H9 (cell line): ENCODE results near the gene ADGRA1. TPM values are rescaled to one million over a fixed set of nuclear protein-coding genes. Genes with fewer than 3 reads are reported as not detected.

ENCODE experiments used
- DNase-seq: peaks from one replicate; pipeline ENCODE4 v3.0.0-alpha.2; 2017
- H2AFZ ChIP-seq: one replicate; pipeline ENCODE4 v1.6.1; 2013; ENCODE audit warnings: mild to moderate bottlenecking, low read length, control low read depth, moderate library complexity
- H2AK5ac ChIP-seq: 2 replicates; pipeline ENCODE4 v1.6.1; 2013; ENCODE audit warnings: low read length, control low read depth, mixed read lengths; ENCODE audit not compliant: insufficient read length
- H2BK120ac ChIP-seq: one replicate; pipeline ENCODE4 v1.6.1; 2013; ENCODE audit warnings: low read depth, mild to moderate bottlenecking, low read length, control low read depth, inconsistent platforms; ENCODE audit not compliant: poor library complexity, severe bottlenecking
- H2BK12ac ChIP-seq: 2 replicates; pipeline ENCODE4 v1.6.1; 2013; ENCODE audit warnings: low read length, control low read depth, mixed read lengths, low read depth; ENCODE audit not compliant: insufficient read length
- H2BK15ac ChIP-seq: 2 replicates; pipeline ENCODE4 v1.6.1; 2013; ENCODE audit warnings: low read depth, low read length, control low read depth
- H2BK20ac ChIP-seq: one replicate; pipeline ENCODE4 v1.6.1; 2013; ENCODE audit warnings: low read depth, mild to moderate bottlenecking, low read length, control low read depth, inconsistent platforms; ENCODE audit not compliant: poor library complexity, severe bottlenecking
- H2BK5ac ChIP-seq: 2 replicates; pipeline ENCODE4 v1.6.1; 2013; ENCODE audit warnings: low read length, control low read depth, mixed read lengths; ENCODE audit not compliant: insufficient read length
- H3K14ac ChIP-seq: 2 replicates; pipeline ENCODE4 v1.6.1; 2013; ENCODE audit warnings: low read length, control low read depth; ENCODE audit not compliant: insufficient read depth
- H3K18ac ChIP-seq: 2 replicates; pipeline ENCODE4 v1.6.1; 2013; ENCODE audit warnings: low read depth, mild to moderate bottlenecking, mixed read lengths, low read length, control low read depth; ENCODE audit not compliant: insufficient read length
- H3K23ac ChIP-seq: 2 replicates; pipeline ENCODE4 v1.6.1; 2013; ENCODE audit warnings: low read length, control low read depth, mixed read lengths, low read depth; ENCODE audit not compliant: insufficient read length
- H3K23me2 ChIP-seq: 2 replicates; pipeline ENCODE4 v1.6.1; 2013; ENCODE audit warnings: low read depth, mild to moderate bottlenecking, mixed read lengths, low read length, control low read depth; ENCODE audit not compliant: insufficient read length, poor library complexity, severe bottlenecking
- H3K27ac ChIP-seq: 2 replicates; pipeline ENCODE4 v1.5.1; 2013; ENCODE audit warnings: low read length, control low read depth, mixed read lengths, low read depth; ENCODE audit not compliant: insufficient read length
- H3K27me3 ChIP-seq: 2 replicates; pipeline ENCODE4 v1.6.1; 2013; ENCODE audit warnings: low read length, control low read depth, inconsistent platforms; ENCODE audit not compliant: insufficient read depth
- H3K4ac ChIP-seq: 2 replicates; pipeline ENCODE4 v1.6.1; 2013; ENCODE audit warnings: low read depth, mild to moderate bottlenecking, control low read depth, inconsistent platforms, low read length, moderate library complexity
- H3K4me1 ChIP-seq: 2 replicates; pipeline ENCODE4 v1.6.1; 2013; ENCODE audit warnings: low read length, control low read depth, inconsistent platforms; ENCODE audit not compliant: insufficient read depth
- H3K4me2 ChIP-seq: 2 replicates; pipeline ENCODE4 v1.6.1; 2013; ENCODE audit warnings: low read length, control low read depth, mixed read lengths; ENCODE audit not compliant: insufficient read length, insufficient read depth
- H3K56ac ChIP-seq: 2 replicates; pipeline ENCODE4 v1.6.1; 2013; ENCODE audit warnings: low read depth, mild to moderate bottlenecking, mixed read lengths, low read length, control low read depth; ENCODE audit not compliant: insufficient read length
- H3K79me1 ChIP-seq: 2 replicates; pipeline ENCODE4 v1.6.1; 2013; ENCODE audit warnings: low read depth, mild to moderate bottlenecking, moderate library complexity, low read length, control low read depth, inconsistent platforms; ENCODE audit not compliant: insufficient read depth, poor library complexity, severe bottlenecking
- H3K79me2 ChIP-seq: 2 replicates; pipeline ENCODE4 v1.6.1; 2013; ENCODE audit warnings: low read length, control low read depth, inconsistent platforms; ENCODE audit not compliant: insufficient read depth
- H3K9ac ChIP-seq: 2 replicates; pipeline ENCODE4 v1.6.1; 2013; ENCODE audit warnings: low read length, control low read depth, mixed read lengths; ENCODE audit not compliant: insufficient read length; ENCODE audit errors: extremely low read depth
- H3K9me3 ChIP-seq: one replicate; pipeline ENCODE4 v1.6.1; 2013; ENCODE audit warnings: low read depth, low read length, inconsistent platforms; ENCODE audit not compliant: control insufficient read depth
- H3T11ph ChIP-seq: one replicate; pipeline ENCODE4 v1.6.1; 2013; ENCODE audit warnings: mild to moderate bottlenecking, low read length, control low read depth, inconsistent platforms
- H4K20me1 ChIP-seq: one replicate; pipeline ENCODE4 v1.6.1; 2013; ENCODE audit not compliant: control insufficient read depth, insufficient read length, insufficient read depth
- H4K5ac ChIP-seq: 2 replicates; pipeline ENCODE4 v1.6.1; 2013; ENCODE audit warnings: low read depth, mild to moderate bottlenecking, mixed read lengths, low read length, control low read depth; ENCODE audit not compliant: insufficient read length
- H4K8ac ChIP-seq: replicated peaks from 2 replicates; pipeline ENCODE4 v1.6.1; 2013; ENCODE audit warnings: low read length, control low read depth, mixed read lengths, low read depth; ENCODE audit not compliant: insufficient read length
- H4K91ac ChIP-seq: 2 replicates; pipeline ENCODE4 v1.6.1; 2013; ENCODE audit warnings: low read depth, mild to moderate bottlenecking, moderate library complexity, mixed read lengths, low read length, control low read depth; ENCODE audit not compliant: insufficient read length
- H3K27ac Mint-ChIP-seq, 3 experiments: 2 replicates in 2 of 3; 3 replicates in 1 of 3; pipeline ENCODE4 v1.8.0; 2020 to 2021; ENCODE audit warnings: mixed read lengths in 3 of 3, mild to moderate bottlenecking in 1 of 3, moderate library complexity in 1 of 3
- H3K27me3 Mint-ChIP-seq: 2 replicates; pipeline ENCODE4 v1.8.0; 2021; ENCODE audit warnings: low read depth, mild to moderate bottlenecking, moderate library complexity, mixed read lengths
- H3K36me3 Mint-ChIP-seq, 3 experiments: 2 replicates in 2 of 3; 3 replicates in 1 of 3; pipeline ENCODE4 v1.8.0; 2020 to 2021; ENCODE audit warnings: low read depth in 3 of 3, mixed read lengths in 3 of 3; ENCODE audit not compliant: insufficient read depth in 1 of 3
- H3K4me1 Mint-ChIP-seq, 2 experiments: 2 replicates each; pipeline ENCODE4 v1.8.0; 2020; ENCODE audit warnings: mixed read lengths in 2 of 2
- H3K4me3 Mint-ChIP-seq, 2 experiments: 2 replicates in 1 of 2; 3 replicates in 1 of 2; pipeline ENCODE4 v1.8.0; 2020 to 2021; ENCODE audit warnings: mild to moderate bottlenecking in 2 of 2, mixed read lengths in 2 of 2, moderate library complexity in 1 of 2
- H3K9me3 Mint-ChIP-seq, 2 experiments: 2 replicates in 1 of 2; 3 replicates in 1 of 2; pipeline ENCODE4 v1.8.0; 2020; ENCODE audit warnings: mild to moderate bottlenecking in 2 of 2, mixed read lengths in 2 of 2, moderate library complexity in 1 of 2
- CTCF ChIP-seq: fragments of 200-600 bp; sonication (generic); conservative IDR thresholded peaks from 3 replicates; pipeline ENCODE4 v1.8.0; 2021; ENCODE audit warnings: antibody characterized with exemption, mild to moderate bottlenecking
- WGBS: extraction: QIAGEN DNeasy Blood & Tissue Kit; methylation state at CpG from one replicate; pipeline ENCODE4 v1.1.7; 2013; ENCODE audit warnings: missing lambda C conversion rate, low lambda C conversion rate, mixed read lengths; ENCODE audit not compliant: insufficient read length; ENCODE audit errors: extremely low coverage; 5-methylcytosine and 5-hydroxymethylcytosine counted together
- total RNA-seq: library from RNA; stranded (reverse); gene quantifications from 2 replicates; pipeline ENCODE4 v1.2.1, GENCODE V29; 2021

Gene ADGRA1
- total RNA-seq, 1 experiment from 2014 or later = 0.11 TPM

DNA sequence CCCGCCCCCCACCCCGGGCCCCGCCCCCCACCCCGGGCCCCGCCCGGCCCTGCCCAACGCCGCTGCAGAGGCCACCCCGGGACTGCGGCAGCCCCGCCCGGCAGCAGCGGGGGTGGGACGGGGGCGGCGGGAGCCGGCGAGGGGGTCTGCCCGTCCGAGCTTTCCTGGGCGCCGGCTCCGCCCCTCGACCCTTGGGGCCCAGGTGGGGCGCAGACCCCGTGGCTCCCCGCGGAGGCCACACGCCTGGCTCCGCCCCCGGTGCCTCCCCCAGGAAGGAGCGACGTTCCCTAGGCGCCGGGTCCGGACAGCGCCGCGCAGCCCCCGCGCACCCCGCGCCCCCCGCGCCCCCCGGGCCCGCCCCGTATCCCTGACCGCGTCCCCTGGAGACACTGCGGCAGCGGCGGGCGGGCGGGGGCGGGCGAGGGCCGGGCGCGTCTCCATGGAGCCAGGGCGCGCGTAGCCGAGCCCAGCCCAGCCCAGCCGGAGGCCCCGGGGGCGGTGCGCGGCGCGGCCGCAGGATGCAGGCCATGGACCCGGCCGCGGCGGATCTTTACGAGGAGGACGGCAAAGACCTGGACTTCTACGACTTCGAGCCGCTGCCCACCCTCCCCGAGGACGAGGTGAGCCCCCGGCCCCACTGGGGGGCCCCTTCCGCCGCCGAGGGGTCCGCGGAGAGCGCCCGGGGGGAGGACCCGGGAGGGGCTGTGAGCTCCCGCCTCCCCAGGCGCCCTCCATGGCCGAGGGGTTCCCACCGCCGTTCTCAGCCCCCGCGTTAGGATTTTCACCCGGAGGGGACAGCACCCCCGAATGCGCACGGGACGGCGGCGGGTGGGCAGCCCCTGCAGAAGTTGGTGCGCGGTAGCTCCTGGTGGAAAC, 72.5 kb downstream of the ADGRA1 start, which contains the start of gene KNDC1:
Gene KNDC1, plus strand, starts transcription at position 270 of the 876 bp plus-strand sequence. Its CDS starts 249 bp downstream, at position 519.
- Histone ChIP-seq H3K79me2 (no peaks in the 10 kb centered on the region), H2BK12ac (no peak within 1 kb of the TSS), H2BK15ac (no peak within 1 kb of the TSS), H3K9me3 (no peaks in the 10 kb centered on the region), H2BK20ac (no peak within 1 kb of the TSS), H3T11ph (no peak within 1 kb of the TSS), H3K9ac (no peak within 1 kb of the TSS), H3K4me1 (no peaks in the 10 kb centered on the region; the same call in 1 of the 2 replicates), H3K56ac (no peak within 1 kb of the TSS), H3K4me2 (peak within 1 kb of the TSS; percentile 74), H4K5ac (no peak within 1 kb of the TSS), H4K20me1 (no peaks in the 10 kb centered on the region), H2BK5ac (no peak within 1 kb of the TSS), H3K18ac (no peak within 1 kb of the TSS), H2AFZ (no peak within 1 kb of the TSS), H3K4ac (no peak within 1 kb of the TSS), H4K8ac (no peak within 1 kb of the TSS), H2AK5ac (no peak within 1 kb of the TSS), H3K27me3 (no peaks in the 10 kb centered on the region), H3K27ac (no peak within 1 kb of the TSS), H3K14ac (no peak within 1 kb of the TSS; the same call in 1 of the 2 replicates), H3K79me1 (no peaks in the 10 kb centered on the region), H4K91ac (no peak within 1 kb of the TSS), H2BK120ac (no peak within 1 kb of the TSS), H3K23me2 (peaks cover 10% of the 10 kb centered on the region), H3K23ac (no peak within 1 kb of the TSS)
- peak; percentile 58 for DNase-seq
- Mint-ChIP-seq H3K27me3 (peaks cover under 1% of the 10 kb centered on the region; the same call in 1 of the 2 replicates), H3K36me3 (peaks cover 7 to 13% (median 9%) of the 10 kb centered on the region in 3 experiments; a peak in 6 of 7 replicates), H3K4me1 (peaks cover 23 to 30% of the 10 kb centered on the region in 2 experiments), H3K27ac (no peak within 1 kb of the TSS; a peak in 1 of 7 replicates), H3K4me3 (peak within 1 kb of the TSS; percentile 65 to 78), H3K9me3 (0 out of 5 replicates have a peak, but pooled peaks cover 0 to 2% of the 10 kb centered on the region in 2 experiments)
- TF ChIP-seq CTCF = no peak
- WGBS = no CpG with 5 or more reads among the region's 108 CpGs
